OCI-LY7 (cell line): Measurements from ENCODE around the gene TRPC1.

Experiments used
- EZH2phosphoT487 ChIP-seq: fragments of 200-600 bp; sonication (generic); IDR thresholded peaks from 2 replicates; pipeline ENCODE4 v1.6.1; 2018; ENCODE audit warnings: low read depth, borderline replicate concordance, mild to moderate bottlenecking, mixed run types, antibody characterized with exemption, low read length, moderate library complexity, mixed read lengths
- TF ChIP-seq, protein P1 (sequence below): fragments of 200-600 bp; sonication (generic); conservative IDR thresholded peaks from 2 replicates; pipeline ENCODE4 v1.5.1; 2014; ENCODE audit warnings: mild to moderate bottlenecking, antibody characterized with exemption, low read length, moderate library complexity, mixed read lengths

- TF ChIP-seq, protein P1, sequence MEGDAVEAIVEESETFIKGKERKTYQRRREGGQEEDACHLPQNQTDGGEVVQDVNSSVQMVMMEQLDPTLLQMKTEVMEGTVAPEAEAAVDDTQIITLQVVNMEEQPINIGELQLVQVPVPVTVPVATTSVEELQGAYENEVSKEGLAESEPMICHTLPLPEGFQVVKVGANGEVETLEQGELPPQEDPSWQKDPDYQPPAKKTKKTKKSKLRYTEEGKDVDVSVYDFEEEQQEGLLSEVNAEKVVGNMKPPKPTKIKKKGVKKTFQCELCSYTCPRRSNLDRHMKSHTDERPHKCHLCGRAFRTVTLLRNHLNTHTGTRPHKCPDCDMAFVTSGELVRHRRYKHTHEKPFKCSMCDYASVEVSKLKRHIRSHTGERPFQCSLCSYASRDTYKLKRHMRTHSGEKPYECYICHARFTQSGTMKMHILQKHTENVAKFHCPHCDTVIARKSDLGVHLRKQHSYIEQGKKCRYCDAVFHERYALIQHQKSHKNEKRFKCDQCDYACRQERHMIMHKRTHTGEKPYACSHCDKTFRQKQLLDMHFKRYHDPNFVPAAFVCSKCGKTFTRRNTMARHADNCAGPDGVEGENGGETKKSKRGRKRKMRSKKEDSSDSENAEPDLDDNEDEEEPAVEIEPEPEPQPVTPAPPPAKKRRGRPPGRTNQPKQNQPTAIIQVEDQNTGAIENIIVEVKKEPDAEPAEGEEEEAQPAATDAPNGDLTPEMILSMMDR = no peak
- TF ChIP-seq EZH2phosphoT487 = no peak
These were observed 17.3 kb upstream of the TRPC1 start for GRCh38 chr3:142706321-142707127.
